HUDEP-2 (cell line): ENCODE data around the gene SUCLG2.

Experiments
- DNase-seq, 76 experiments: peaks; one replicate each; lab custom pipeline; 2025; ENCODE audit not compliant: unreplicated experiment in 76 of 76; lab: John Stamatoyannopoulos, UW

The SUCLG2 gene

GRCh38 chr3:67654099-67654843 is at the start of gene SUCLG2:
Gene SUCLG2, minus strand, starts transcription at chr3:67654612. Its CDS starts 26 bp downstream, at chr3:67654586.
- DNase-seq = peak in 74 of 76 experiments; percentile 2 to 89 (median 72)

GRCh38 chr3:67700596-67700995 is 46.2 kb upstream of the SUCLG2 start:
- DNase-seq = no peak

GRCh38 chr3:67699882-67700281 is 45.5 kb upstream of the SUCLG2 start:
- no peak for DNase-seq

GRCh38 chr3:67692621-67693020 is 38.2 kb upstream of the SUCLG2 start:
- no peak for DNase-seq

- DNase-seq = no peak
These were observed 37.5 kb upstream of the SUCLG2 start for GRCh38 chr3:67691926-67692325.

- DNase-seq = no peak
These were observed 36.8 kb upstream of the SUCLG2 start for GRCh38 chr3:67691207-67691606.

GRCh38 chr3:67689806-67690205 is 35.4 kb upstream of the SUCLG2 start:
- no peak for DNase-seq

- no peak for DNase-seq
These were observed 33.8 kb upstream of the SUCLG2 start for GRCh38 chr3:67688231-67688630.

GRCh38 chr3:67686069-67686468 is 31.7 kb upstream of the SUCLG2 start:
- DNase-seq = no peak

- no peak for DNase-seq
These were observed 31.1 kb upstream of the SUCLG2 start for GRCh38 chr3:67685499-67685898.

- DNase-seq = no peak
These were observed 29.8 kb upstream of the SUCLG2 start for GRCh38 chr3:67684211-67684610.

GRCh38 chr3:67683522-67683921 is 29.1 kb upstream of the SUCLG2 start:
- DNase-seq = no peak

- DNase-seq = no peak
These were observed 24.3 kb upstream of the SUCLG2 start for GRCh38 chr3:67678665-67679064.

GRCh38 chr3:67674055-67674454 is 19.6 kb upstream of the SUCLG2 start:
- DNase-seq = no peak

- DNase-seq = no peak
These were observed 8.3 kb upstream of the SUCLG2 start for GRCh38 chr3:67662733-67663132.

GRCh38 chr3:67661089-67661488 is 6.7 kb upstream of the SUCLG2 start:
- DNase-seq = no peak

GRCh38 chr3:67657192-67657591 is 2.8 kb upstream of the SUCLG2 start:
- DNase-seq = peak in 1 of 76 experiments; percentile 0

GRCh38 chr3:67656614-67657013 is 2.2 kb upstream of the SUCLG2 start:
- no peak for DNase-seq

GRCh38 chr3:67655364-67656121 is 1.1 kb upstream of the SUCLG2 start:
- DNase-seq = no peak

- DNase-seq = peak in 2 of 76 experiments; percentile 40 to 46
These were observed 399 bp upstream of the SUCLG2 start for GRCh38 chr3:67654844-67655177.

- peak in 8 of 76 experiments; percentile 7 to 30 (median 20) for DNase-seq
These were observed 850 bp downstream of the SUCLG2 start for GRCh38 chr3:67653425-67654098.

GRCh38 chr3:67650084-67650483 is 4.3 kb downstream of the SUCLG2 start:
- DNase-seq = no peak
